DMS114 treated with DMSO at 0.1 percent for 48 hours (cell line): ENCODE measurements around the gene SDK1.

Experiments used
- DNase-seq: peaks from one replicate; lab custom pipeline; 2025; ENCODE audit not compliant: unreplicated experiment; lab: John Stamatoyannopoulos, UW

The SDK1 gene

GRCh38 chr7:4139656-4140625 lies 838.9 kb downstream of the SDK1 start:
- no peak for DNase-seq

DNA sequence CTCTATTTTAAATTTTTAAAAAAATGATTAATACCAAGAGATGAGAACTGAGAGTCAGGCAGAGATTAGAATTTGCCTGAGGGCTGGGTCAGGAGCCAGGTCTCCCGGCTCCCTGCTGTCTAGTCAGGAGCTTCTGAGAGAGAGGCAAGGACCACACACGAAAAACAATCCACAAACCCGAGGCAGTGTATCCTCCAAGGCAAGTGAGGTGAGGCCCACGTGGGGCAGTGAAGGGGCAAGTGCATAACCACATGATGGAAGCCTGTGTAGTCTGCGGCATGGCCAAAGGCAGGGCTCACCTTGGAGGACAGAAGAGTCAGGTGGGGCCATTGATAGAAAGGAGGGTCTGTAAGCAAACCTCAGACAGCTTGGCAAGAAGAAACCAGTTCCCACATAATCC lies 839.9 kb downstream of the SDK1 start:
- DNase-seq = no peak

DNA sequence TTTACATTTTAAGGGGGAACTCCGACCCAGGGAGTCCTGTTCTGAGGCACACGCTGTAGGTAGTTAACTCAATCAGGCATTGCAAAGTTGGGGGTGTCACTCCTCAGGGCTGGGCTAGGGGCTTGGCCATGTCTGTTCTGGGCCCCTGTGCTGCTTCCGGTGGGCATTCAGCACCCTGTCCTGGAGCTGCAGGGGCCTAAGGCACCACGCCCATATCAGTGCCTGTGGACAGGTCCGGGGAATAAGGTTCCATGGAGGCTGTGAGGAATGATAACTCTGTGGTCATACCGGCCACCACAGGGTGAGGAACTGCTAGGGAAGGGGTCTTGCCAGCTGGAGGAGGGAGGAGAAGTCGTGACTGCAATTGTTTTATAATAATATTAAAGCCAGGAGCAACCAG lies 842.0 kb downstream of the SDK1 start:
- no peak for DNase-seq

- DNase-seq = no peak
Observed at GRCh38 chr7:4143511-4144171, 842.6 kb downstream of the SDK1 start.

DNA sequence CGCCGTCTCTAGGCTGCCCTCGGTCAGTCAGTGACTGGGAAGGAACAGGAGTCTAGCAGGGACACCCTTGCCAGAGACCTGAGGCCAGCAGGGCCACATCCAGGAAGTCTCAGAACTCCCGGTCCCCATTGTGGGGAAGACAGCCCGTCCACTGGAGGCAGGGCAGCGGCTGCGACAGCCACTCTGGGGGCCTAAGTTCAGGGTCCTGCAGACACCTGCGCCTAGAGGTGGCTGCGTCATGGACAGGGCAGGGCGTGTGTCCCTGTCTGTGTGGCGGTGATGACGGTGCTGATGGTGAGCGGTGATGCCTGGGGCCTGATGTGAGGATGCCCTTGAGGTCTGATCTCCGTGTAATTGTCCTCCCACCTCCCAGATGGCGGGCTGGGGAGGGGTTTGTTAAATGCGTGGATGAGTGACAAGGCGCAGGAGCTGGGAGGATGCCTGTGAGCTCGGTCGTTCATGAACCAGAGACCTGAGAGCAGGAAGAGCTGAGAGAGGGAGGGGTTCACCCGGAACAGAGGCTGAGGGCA lies 843.2 kb downstream of the SDK1 start:
- DNase-seq = no peak

GRCh38 chr7:4144811-4145510 lies 843.9 kb downstream of the SDK1 start:
- DNase-seq = no peak

GRCh38 chr7:4145576-4145975 lies 844.5 kb downstream of the SDK1 start:
- DNase-seq = no peak

- no peak for DNase-seq
Observed at GRCh38 chr7:4147926-4148620, 847.0 kb downstream of the SDK1 start.

- no peak for DNase-seq
Observed at GRCh38 chr7:4149236-4149635, 848.2 kb downstream of the SDK1 start.

DNA sequence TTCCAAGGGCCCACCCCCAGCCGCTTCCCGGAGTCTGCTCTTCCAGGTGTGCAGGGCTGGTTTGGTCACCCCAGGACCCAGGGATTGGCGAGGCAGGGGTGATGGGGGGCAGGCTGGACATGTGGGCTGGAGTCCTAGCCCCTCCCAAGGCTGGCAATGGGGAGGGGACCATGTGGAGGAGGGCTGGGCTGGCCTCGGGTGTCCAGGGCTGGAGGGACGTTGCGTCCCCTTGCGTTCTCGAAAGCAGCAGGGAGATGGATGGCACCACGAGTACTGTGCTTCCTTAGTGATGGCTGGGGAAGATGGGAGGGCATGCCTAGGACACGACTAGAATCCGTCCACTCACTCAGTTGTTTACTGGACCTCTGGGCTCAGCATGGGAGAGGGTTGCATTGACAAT lies 848.6 kb downstream of the SDK1 start:
- DNase-seq = no peak

DNA sequence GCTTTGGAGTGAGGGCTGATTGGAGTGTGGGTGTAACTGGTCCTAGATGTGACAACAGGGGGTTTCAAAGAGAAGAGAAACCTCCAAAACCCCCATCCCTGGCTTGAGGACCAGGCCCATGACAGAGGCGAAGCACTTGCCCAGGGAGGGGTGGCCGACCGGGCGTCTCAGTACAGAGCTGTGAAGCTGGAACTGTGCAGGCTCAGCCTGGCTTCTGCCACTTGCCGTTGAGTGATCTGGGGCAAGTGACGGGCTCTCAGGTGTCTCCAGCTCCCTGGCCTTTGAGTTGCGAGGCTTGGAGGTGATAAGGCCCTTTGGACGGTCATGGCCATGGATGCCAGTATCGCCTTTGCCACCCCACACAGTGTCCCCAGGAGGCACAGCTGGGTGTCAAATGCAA lies 849.7 kb downstream of the SDK1 start:
- no peak for DNase-seq

GRCh38 chr7:4151524-4151923 lies 850.5 kb downstream of the SDK1 start:
- no peak for DNase-seq

DNA sequence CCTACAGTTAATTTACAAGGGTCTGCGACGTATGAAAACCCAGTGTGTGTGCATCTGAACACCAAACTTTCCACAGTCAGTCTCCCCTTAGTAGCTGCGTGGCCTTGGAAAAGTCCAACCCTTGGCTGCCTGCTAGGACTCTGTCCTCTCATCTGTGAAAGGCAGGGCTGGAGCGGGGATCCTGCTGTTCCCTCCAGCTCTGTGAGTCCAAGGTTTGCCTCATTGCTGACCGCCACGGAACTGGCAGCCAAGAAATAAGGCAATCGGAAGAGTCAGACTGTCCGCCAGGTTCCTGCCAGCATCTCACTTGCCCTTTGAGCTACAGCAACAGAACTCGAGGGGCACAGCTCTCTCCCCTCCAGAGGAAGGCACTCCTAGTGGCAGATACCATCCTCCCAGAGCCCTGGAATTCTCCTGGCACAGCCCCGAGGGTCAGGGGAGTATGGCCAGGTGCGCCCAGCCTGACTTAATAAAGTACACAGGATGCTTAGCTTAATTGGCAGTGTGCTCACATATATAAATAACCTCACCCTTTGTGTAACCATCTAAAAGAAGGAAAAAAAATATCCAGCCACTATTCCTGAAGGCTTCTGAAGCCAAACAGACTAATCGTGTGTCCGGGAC lies 851.0 kb downstream of the SDK1 start:
- DNase-seq = no peak

GRCh38 chr7:4154882-4155535 lies 854.0 kb downstream of the SDK1 start:
- no peak for DNase-seq

DNA sequence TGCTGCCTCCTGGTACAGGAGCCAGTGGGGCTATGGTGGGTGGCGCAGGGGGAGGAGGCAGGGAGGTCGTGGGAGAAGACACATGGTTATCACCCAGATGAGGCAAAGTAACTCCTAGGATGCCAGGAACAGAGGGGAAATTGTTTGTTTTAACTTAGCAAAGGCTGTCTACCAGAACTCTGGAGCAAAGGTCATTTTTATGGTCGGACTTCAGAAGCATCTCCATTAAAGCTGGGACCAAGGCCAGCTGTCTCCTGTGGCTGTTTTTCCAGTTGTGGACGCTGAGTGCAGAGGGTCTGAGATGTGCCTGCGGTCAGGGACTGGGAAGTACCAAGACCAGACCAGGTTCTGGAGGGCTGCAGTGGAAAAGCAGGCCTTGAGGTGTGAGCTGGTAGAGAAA lies 855.1 kb downstream of the SDK1 start:
- no peak for DNase-seq

DNA sequence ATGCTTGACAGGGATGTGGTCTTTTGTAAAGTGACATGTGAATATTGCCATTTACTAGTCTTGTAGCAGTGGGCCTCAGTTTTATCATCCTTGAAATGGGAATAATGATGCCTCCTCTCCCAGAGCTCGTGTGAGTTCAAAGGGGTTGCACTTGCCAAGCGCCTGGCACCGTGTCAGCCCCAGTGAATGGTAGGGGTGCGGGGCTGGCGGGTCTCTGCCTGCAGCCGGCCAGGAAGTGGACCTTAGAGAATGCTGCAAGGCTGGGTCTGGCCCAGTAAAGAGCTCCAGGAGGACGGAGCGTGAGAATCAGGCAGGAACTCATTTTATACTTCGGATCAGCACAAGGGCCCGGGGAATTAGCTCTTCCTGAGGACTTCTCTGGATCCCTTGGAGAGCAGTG lies 856.6 kb downstream of the SDK1 start:
- no peak for DNase-seq

GRCh38 chr7:4158441-4159153 lies 857.5 kb downstream of the SDK1 start:
- DNase-seq = no peak

GRCh38 chr7:4159154-4159501 lies 858.1 kb downstream of the SDK1 start:
- DNase-seq = no peak

GRCh38 chr7:4159761-4160554 lies 858.9 kb downstream of the SDK1 start:
- DNase-seq = no peak
